Esophagus squamous epithelium (tissue), 5 donors: ENCODE data around the gene ZBED4. TPM values are rescaled to one million over a fixed set of nuclear protein-coding genes. Genes with fewer than 3 reads are reported as not detected.

Source experiments
- DNase-seq: peaks from one replicate; lab custom pipeline; 2025; lab: John Stamatoyannopoulos, UW
- H3K27ac ChIP-seq, 4 donors: fragments of 200-600 bp; sonication (generic); one replicate each; pipeline ENCODE4 v1.5.1; 2016 to 2019; ENCODE audit warnings: mild to moderate bottlenecking in 1 of 4
- H3K27me3 ChIP-seq, 4 donors: fragments of 200-600 bp; sonication (generic); 1 replicate in 3 of 4; 2 replicates in 1 of 4; pipeline versions ENCODE4 v1.5.1 to v1.6.0; 2017 to 2021; ENCODE audit warnings: antibody characterized with exemption in 1 of 4
- H3K36me3 ChIP-seq, 3 donors: fragments of 200-600 bp; sonication (generic); one replicate each; pipeline ENCODE4 v1.5.1; 2016 to 2019
- H3K4me1 ChIP-seq, 3 donors: fragments of 200-600 bp; sonication (generic); one replicate each; pipeline ENCODE4 v1.5.1; 2017 to 2019
- H3K4me3 ChIP-seq, 4 donors: fragments of 200-600 bp; sonication (generic); 1 replicate in 3 of 4; 2 replicates in 1 of 4; pipeline ENCODE4 v1.5.1; 2016 to 2019; ENCODE audit warnings: mild to moderate bottlenecking in 2 of 4, moderate library complexity in 1 of 4
- H3K9me3 ChIP-seq, 3 donors: fragments of 200-600 bp; sonication (generic); one replicate each; pipeline ENCODE4 v1.5.1; 2016 to 2019
- CTCF ChIP-seq, 6 experiments: fragments of 450-650 bp in 4 of 6; fragments of 200-600 bp in 2 of 6; sonication (generic) in 2 of 6; IDR thresholded peaks; one replicate each; pipeline ENCODE4 v1.5.1; 2016 to 2019; ENCODE audit warnings: antibody characterized with exemption in 6 of 6, mild to moderate bottlenecking in 4 of 6, moderate library complexity in 4 of 6
- POLR2A ChIP-seq, 4 donors: fragments of 450-650 bp; IDR thresholded peaks; one replicate each; pipeline ENCODE4 v1.6.1; 2017; ENCODE audit warnings: antibody characterized with exemption in 4 of 4, mild to moderate bottlenecking in 4 of 4, moderate library complexity in 3 of 4
- WGBS, 2 donors: methylation state at CpG; one replicate each; pipeline ENCODE4 v1.1.5; 2018; 5-methylcytosine and 5-hydroxymethylcytosine counted together
- intact Hi-C: fragments of 100-400 bp; cut with DNase I; formaldehyde crosslinking; loops from one replicate; pipeline ENCODE4 v1.15.0; 2022
- total RNA-seq, 4 donors: library from RNA; depleted of rRNA; stranded (reverse); fragments of >200 nt; gene quantifications; one replicate each; pipeline ENCODE4 v1.1.0, GENCODE V29; 2016
- donor health status: DM: yes; HTN: yes; CAD: no.

Gene ZBED4
- total RNA-seq, 4 donors from 2014 or later = 9.6 to 14.1 (median 13.7) TPM

DNA sequence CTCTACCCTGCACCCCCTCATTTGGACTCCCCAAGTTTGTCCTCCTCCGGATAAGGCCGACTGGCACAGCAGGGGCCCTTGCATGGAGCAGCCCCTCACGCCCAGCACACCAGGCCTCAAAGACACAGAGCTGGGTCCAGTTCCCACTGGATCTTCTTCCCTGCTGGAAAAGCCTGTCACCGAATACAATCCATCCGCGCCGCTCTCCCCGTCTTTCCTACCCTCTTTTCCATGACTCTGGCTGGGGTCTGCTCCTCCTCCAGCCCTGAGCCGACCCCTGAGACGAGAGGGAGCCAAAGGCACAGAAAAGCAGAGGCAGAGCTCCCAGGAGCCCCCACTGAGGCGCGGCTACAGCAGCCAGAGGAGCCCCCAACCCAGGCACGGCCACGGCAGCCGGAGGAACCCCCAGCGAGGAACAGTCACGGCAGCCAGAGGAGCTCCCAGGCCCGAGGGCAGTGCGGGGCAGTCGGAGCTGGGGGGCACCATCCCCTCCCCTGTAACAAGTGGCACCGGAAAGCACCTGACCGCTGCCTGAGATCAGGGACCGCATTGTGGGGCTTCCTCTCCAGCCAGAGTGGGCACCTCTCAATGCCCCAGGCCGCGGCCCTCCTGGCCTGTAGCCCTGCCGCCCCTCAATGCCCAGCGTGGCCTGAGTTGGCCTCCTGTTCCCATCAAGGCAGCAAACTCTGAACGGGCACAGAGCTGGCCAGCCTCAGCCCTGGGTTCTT, 52.6 kb downstream of the ZBED4 start:
- Histone ChIP-seq H3K4me1 (no peaks in the 10 kb centered on the region), H3K27ac (no peak overlapping the region), H3K36me3 (peaks cover 15 to 98% (median 21%) of the 10 kb centered on the region in 3 donors), H3K27me3 (no peaks in the 10 kb centered on the region), H3K4me3 (no peak overlapping the region), H3K9me3 (no peaks in the 10 kb centered on the region)
- intact Hi-C loops = no loop called here
- no peak for DNase-seq
- WGBS, 2 donors = 93 to 100% methylated on average over 3 to 5 of the region's 28 CpGs
- TF ChIP-seq POLR2A (IDR thresholded peaks at IDR 0.05) = no peak

DNA sequence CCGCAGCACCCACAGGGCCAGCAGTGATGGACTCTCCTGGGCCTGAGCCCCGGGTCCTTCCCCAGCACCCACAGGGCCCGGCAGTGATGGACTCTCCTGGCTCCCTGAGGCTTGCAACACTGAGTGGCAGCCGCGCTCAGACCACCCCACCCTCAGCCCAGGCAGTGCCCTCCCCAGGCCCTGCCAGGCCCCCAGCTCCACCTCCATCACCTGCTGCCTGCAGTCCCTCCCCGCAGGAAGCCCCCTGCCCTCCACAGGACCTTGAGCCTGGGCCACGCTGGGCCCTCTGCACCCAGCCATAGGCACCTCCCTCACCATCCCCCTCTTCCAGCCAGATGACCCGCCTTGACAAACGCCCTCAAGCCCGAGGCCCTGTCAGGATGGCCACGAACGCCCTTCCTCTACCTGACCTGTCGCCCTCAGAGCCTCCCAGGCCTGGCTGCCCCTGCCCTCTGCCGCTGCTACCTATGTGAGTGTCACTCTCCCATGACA, 53.2 kb downstream of the ZBED4 start:
- H3K27me3 ChIP-seq = no peaks in the 10 kb centered on the region
- H3K9me3 ChIP-seq = no peaks in the 10 kb centered on the region
- H3K36me3 ChIP-seq = peaks cover 15 to 98% (median 21%) of the 10 kb centered on the region in 3 donors
- no peak for TF ChIP-seq CTCF (IDR thresholded peaks at IDR 0.05)
- H3K4me3 ChIP-seq = no peak overlapping the region
- DNase-seq = no peak
- intact Hi-C loops = no loop called here
- 89 to 92% methylated on average over 8 of the region's 14 CpGs for WGBS, 2 donors
- H3K27ac ChIP-seq = no peak overlapping the region
- no peaks in the 10 kb centered on the region for H3K4me1 ChIP-seq

DNA sequence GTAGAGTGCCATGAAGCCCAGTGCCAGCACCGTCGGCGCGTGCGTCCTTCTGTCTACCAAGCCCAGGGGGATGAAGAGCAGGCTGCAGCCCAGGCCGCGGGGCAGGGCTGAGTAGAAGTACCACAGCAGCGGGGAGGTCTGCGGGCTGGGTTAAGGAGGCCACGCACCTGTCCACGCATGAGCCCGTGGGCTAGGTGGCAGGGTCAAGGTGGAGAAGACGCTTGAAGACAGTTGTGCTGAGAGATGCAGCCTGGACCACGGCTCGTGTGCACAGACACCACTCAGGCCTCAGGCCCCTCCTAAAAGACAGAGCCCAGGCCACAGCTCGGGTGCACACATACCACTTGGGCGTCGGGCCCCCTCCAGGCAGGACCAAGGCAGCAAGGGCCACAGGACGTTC, 54.2 kb downstream of the ZBED4 start:
- WGBS, 2 donors = 84 to 97% methylated on average over 5 to 10 of the region's 19 CpGs
- Histone ChIP-seq H3K27ac (no peak overlapping the region), H3K9me3 (no peaks in the 10 kb centered on the region), H3K4me3 (no peak overlapping the region), H3K36me3 (peaks cover 16 to 98% (median 21%) of the 10 kb centered on the region in 3 donors), H3K4me1 (no peaks in the 10 kb centered on the region), H3K27me3 (no peaks in the 10 kb centered on the region)
- no peak for DNase-seq
- TF ChIP-seq CTCF (IDR thresholded peaks at IDR 0.05) (no peak), POLR2A (IDR thresholded peaks at IDR 0.05) (no peak)
- intact Hi-C loops = no loop called here

DNA sequence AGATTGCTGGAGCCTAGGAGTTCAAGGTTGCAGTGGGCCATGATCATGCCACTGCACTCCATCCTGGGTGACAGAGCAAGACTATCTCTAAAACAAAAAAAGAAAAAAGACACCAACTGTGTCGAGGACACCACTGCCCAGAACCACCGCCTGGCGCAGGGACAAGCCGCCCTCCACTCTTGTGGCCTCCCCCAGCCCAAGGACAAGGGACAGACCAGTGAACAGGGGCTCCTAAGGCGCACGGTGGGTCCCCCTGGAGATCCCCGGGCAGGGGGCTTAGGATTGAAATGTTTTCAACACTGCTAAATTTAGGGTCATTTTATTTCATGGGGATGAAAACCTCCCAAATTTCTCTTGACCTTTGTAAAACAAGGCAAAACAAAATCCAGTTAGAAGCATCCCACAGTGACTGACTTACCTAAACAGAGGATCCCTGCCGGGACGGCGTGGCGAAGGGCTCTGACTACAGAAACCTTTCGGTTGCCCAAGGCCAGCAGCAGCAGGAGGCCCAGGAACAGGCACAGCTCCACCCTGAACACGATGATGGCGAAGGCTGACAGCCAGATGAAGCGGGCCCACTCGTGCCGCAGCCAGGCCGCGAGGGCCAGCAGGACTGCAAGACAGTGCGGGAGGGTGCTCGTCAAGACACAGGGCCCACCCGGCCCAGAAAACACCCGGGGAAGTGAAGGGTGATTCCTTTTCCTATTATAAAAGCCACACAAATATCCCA, 56.0 kb downstream of the ZBED4 start:
- no peak for DNase-seq
- intact Hi-C loops = no loop called here

More for the DNA sequence above, 56.0 kb downstream of the ZBED4 start:
- H3K27ac ChIP-seq = no peak overlapping the region
- peaks cover 10 to 98% (median 16%) of the 10 kb centered on the region in 3 donors for H3K36me3 ChIP-seq
- no peak for TF ChIP-seq CTCF (IDR thresholded peaks at IDR 0.05)
- TF ChIP-seq POLR2A (IDR thresholded peaks at IDR 0.05) = no peak
- no peaks in the 10 kb centered on the region for H3K27me3 ChIP-seq
- no peak overlapping the region for H3K4me3 ChIP-seq
- no peaks in the 10 kb centered on the region for H3K9me3 ChIP-seq
- no peaks in the 10 kb centered on the region for H3K4me1 ChIP-seq
- 94% methylated on average over 7 to 14 of the region's 23 CpGs for WGBS, 2 donors
